SU-DHL-6 (cell line): ENCODE results near the gene MMP17.

Experiments used
- H2AFZ ChIP-seq: fragments of 200-600 bp; sonication (generic); 2 replicates; pipeline ENCODE4 v1.6.1; 2014; ENCODE audit warnings: low read depth, mild to moderate bottlenecking, moderate library complexity, mixed read lengths, antibody characterized with exemption, low read length; ENCODE audit not compliant: severe bottlenecking
- H3F3A ChIP-seq: fragments of 200-600 bp; shearing (Covaris generic); 2 replicates; pipeline ENCODE4 v1.6.0; 2016; ENCODE audit warnings: antibody characterized with exemption, mild to moderate bottlenecking; ENCODE audit not compliant: insufficient read depth
- H3K27ac ChIP-seq: fragments of 200-600 bp; sonication (generic); 2 replicates; pipeline ENCODE4 v1.5.1; 2016; ENCODE audit warnings: low read depth, mild to moderate bottlenecking, low read length, moderate library complexity, mixed read lengths
- H3K27me3 ChIP-seq: fragments of 200-600 bp; sonication (generic), shearing (Covaris generic); 2 replicates; pipeline ENCODE4 v1.6.0; 2014; ENCODE audit warnings: mild to moderate bottlenecking, low read length
- H3K36me3 ChIP-seq: fragments of 200-600 bp; sonication (generic); 2 replicates; pipeline ENCODE4 v1.6.1; 2014; ENCODE audit warnings: mild to moderate bottlenecking, low read length, mixed read lengths
- H3K4me2 ChIP-seq: fragments of 300-600, 200-600 bp; shearing (Covaris generic), sonication (generic); 2 replicates; pipeline ENCODE4 v1.6.0; 2014; ENCODE audit warnings: low read length, low read depth, mild to moderate bottlenecking; ENCODE audit not compliant: poor library complexity, severe bottlenecking
- H3K4me3 ChIP-seq: fragments of 200-600 bp; sonication (generic); 2 replicates; pipeline ENCODE4 v1.5.1; 2014; ENCODE audit warnings: antibody characterized with exemption, low read length, mild to moderate bottlenecking, mixed read lengths; ENCODE audit not compliant: insufficient read depth, poor library complexity, severe bottlenecking
- H3K79me2 ChIP-seq: fragments of 200-600 bp; sonication (generic); 2 replicates; pipeline ENCODE4 v1.6.1; 2014; ENCODE audit warnings: mild to moderate bottlenecking, low read length, moderate library complexity; ENCODE audit not compliant: insufficient read depth
- H3K9ac ChIP-seq: fragments of 200-600 bp; sonication (generic); 2 replicates; pipeline ENCODE4 v1.7.0; 2014; ENCODE audit warnings: mild to moderate bottlenecking, low read length
- H3K9me2 ChIP-seq: fragments of 200-600 bp; sonication (generic); replicated peaks from 2 replicates; pipeline ENCODE4 v1.6.1; 2014; ENCODE audit warnings: low read length; ENCODE audit not compliant: insufficient read depth
- H3K9me3 ChIP-seq: fragments of 200-600 bp; sonication (generic); 2 replicates; pipeline ENCODE4 v1.6.1; 2014; ENCODE audit warnings: low read length, mixed read lengths; ENCODE audit not compliant: insufficient read depth
- H4K20me1 ChIP-seq: fragments of 200-600 bp; sonication (generic); 2 replicates; pipeline ENCODE4 v1.6.1; 2014; ENCODE audit warnings: low read depth, mild to moderate bottlenecking, antibody characterized with exemption, low read length, moderate library complexity, mixed read lengths
- EZH2phosphoT487 ChIP-seq: fragments of 200-600 bp; sonication (generic), shearing (Covaris generic); conservative IDR thresholded peaks from 2 replicates; pipeline ENCODE4 v1.6.1; 2018; ENCODE audit warnings: mild to moderate bottlenecking, antibody characterized with exemption, low read length, moderate library complexity, mixed read lengths
- TF ChIP-seq, protein P1 (sequence below): fragments of 200-600 bp; sonication (generic); IDR thresholded peaks from one replicate; pipeline ENCODE4 v1.5.1; 2017; ENCODE audit warnings: antibody characterized with exemption, mild to moderate bottlenecking, low read length, moderate library complexity; ENCODE audit not compliant: insufficient read depth, poor library complexity, severe bottlenecking

MMP17 gene

GRCh38 chr12:131841547-131841946 is 13.4 kb downstream of the MMP17 start:
- no peaks in the 10 kb centered on the region for H3K9me2 ChIP-seq
- no peak overlapping the region for H3K9ac ChIP-seq
- no peaks in the 10 kb centered on the region for H3F3A ChIP-seq
- H2AFZ ChIP-seq, result no peak overlapping the region
- no peaks in the 10 kb centered on the region for H4K20me1 ChIP-seq
- H3K9me3 ChIP-seq, result no peaks in the 10 kb centered on the region
- no peak overlapping the region for H3K27ac ChIP-seq
- no peak overlapping the region for H3K4me2 ChIP-seq
- no peaks in the 10 kb centered on the region for H3K27me3 ChIP-seq
- H3K79me2 ChIP-seq, result no peaks in the 10 kb centered on the region
- TF ChIP-seq, protein P1, sequence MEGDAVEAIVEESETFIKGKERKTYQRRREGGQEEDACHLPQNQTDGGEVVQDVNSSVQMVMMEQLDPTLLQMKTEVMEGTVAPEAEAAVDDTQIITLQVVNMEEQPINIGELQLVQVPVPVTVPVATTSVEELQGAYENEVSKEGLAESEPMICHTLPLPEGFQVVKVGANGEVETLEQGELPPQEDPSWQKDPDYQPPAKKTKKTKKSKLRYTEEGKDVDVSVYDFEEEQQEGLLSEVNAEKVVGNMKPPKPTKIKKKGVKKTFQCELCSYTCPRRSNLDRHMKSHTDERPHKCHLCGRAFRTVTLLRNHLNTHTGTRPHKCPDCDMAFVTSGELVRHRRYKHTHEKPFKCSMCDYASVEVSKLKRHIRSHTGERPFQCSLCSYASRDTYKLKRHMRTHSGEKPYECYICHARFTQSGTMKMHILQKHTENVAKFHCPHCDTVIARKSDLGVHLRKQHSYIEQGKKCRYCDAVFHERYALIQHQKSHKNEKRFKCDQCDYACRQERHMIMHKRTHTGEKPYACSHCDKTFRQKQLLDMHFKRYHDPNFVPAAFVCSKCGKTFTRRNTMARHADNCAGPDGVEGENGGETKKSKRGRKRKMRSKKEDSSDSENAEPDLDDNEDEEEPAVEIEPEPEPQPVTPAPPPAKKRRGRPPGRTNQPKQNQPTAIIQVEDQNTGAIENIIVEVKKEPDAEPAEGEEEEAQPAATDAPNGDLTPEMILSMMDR, result no peak
- no peak for TF ChIP-seq EZH2phosphoT487
- H3K36me3 ChIP-seq, result no peaks in the 10 kb centered on the region
- no peak overlapping the region for H3K4me3 ChIP-seq

DNA sequence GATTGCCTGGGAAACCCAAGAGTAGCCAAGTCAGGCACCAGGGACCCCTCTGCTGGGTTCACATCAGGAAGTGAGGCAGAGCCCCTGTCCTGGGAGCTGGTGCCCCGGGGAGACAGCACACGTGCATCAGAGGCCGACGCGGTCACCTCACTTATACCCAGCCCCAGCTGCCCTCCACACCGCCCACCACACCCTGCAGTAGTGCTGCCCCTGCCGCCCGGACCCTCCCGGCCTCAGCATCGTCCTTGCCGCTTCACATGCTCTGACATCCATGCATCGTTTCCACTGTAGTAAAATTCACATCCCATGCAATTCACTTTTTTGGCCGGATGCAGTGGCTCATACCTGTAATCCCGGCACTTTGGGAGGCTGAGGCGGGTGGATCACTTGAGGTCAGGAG is 14.0 kb downstream of the MMP17 start:
- Histone ChIP-seq H4K20me1 (no peaks in the 10 kb centered on the region), H3K36me3 (no peaks in the 10 kb centered on the region), H3K4me3 (no peak overlapping the region), H3F3A (no peaks in the 10 kb centered on the region), H3K9me3 (no peaks in the 10 kb centered on the region), H3K27ac (no peak overlapping the region), H3K4me2 (no peak overlapping the region), H3K9ac (no peak overlapping the region), H2AFZ (no peak overlapping the region), H3K9me2 (no peaks in the 10 kb centered on the region), H3K79me2 (no peaks in the 10 kb centered on the region), H3K27me3 (no peaks in the 10 kb centered on the region)
- TF ChIP-seq EZH2phosphoT487, result no peak

DNA sequence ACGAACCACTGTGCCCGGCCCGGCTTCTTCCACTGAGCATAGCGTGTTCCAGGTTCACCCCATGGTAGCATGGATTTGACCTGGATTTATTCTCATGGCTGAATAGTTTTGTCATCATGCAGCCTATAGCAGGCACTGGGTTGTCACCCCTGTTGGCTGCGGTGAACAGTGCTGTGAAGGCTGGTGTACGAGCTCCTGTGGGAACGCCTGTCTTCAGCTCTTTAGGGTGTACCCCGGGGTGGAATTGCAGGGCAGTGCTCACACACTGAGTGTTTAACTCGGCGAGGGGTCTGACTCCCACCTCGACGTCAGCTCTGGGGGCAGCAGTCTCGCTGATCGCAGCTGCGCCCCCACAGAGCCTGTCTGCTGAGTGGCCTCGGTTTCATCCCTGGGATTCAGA is 15.3 kb downstream of the MMP17 start:
- Histone ChIP-seq H3K4me2 (no peak overlapping the region), H3K4me3 (no peak overlapping the region), H3K79me2 (no peaks in the 10 kb centered on the region), H3K36me3 (no peaks in the 10 kb centered on the region), H3K9ac (no peak overlapping the region), H4K20me1 (no peaks in the 10 kb centered on the region), H3K27me3 (no peaks in the 10 kb centered on the region), H3K27ac (no peak overlapping the region), H2AFZ (no peak overlapping the region), H3K9me3 (no peaks in the 10 kb centered on the region), H3K9me2 (no peaks in the 10 kb centered on the region), H3F3A (no peaks in the 10 kb centered on the region)
- TF ChIP-seq, protein P1, result no peak
- no peak for TF ChIP-seq EZH2phosphoT487

GRCh38 chr12:131844140-131844539 is 15.9 kb downstream of the MMP17 start:
- no peak overlapping the region for H3K27ac ChIP-seq
- no peaks in the 10 kb centered on the region for H4K20me1 ChIP-seq
- no peaks in the 10 kb centered on the region for H3K27me3 ChIP-seq
- H3K4me2 ChIP-seq, result no peak overlapping the region
- no peaks in the 10 kb centered on the region for H3K79me2 ChIP-seq
- H3K4me3 ChIP-seq, result no peak overlapping the region
- no peaks in the 10 kb centered on the region for H3K9me3 ChIP-seq
- no peak overlapping the region for H3K9ac ChIP-seq
- H3K36me3 ChIP-seq, result no peaks in the 10 kb centered on the region
- TF ChIP-seq, protein P1, result no peak
- TF ChIP-seq EZH2phosphoT487, result no peak
- no peaks in the 10 kb centered on the region for H3K9me2 ChIP-seq
- H2AFZ ChIP-seq, result no peak overlapping the region
- no peaks in the 10 kb centered on the region for H3F3A ChIP-seq
